GM04504 (cell line): ENCODE results near the gene RASD2.

Experiments used
- DNase-seq: peaks from one replicate; pipeline ENCODE4 v3.0.0-alpha.2; 2012; ENCODE audit warnings: low read depth

Gene RASD2

DNA sequence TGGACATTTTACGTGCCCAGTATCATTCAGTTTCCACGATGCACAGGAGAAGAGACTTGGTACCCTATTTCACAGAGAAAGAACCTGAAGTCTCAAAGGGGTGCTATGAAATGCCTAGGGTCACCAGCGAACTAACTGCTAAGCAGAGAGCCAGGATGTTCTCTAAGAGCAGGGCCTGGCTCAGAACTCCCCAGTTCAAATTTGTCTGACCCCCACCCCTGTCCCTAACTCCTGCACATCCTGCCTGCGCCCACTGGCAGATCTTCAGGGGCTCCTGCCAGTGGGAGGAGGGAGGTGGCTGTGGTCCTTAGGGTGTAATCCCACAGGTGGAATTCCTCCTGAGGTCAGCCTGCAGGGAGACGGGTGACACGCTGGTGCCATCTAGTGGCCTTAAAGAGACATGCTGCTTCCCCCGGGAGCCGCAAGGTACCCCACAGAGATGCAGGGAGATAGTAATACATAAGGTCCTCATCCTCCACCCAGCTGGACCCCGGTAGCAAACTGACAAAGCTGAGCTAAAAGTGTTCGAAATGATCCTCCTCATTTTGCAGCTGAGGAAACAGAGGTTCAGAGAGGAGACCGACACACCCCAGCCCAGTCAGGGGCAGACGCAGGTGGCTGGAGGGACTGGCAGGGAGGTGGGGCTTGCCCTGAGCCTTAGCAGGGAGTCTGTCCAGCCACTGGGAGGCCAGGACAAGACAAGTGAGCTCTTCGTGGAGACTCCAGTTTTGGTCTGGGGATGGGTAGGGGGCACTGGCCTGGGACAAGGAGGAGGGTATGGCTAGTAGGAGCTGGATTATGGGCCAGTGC is 42.4 kb downstream of the RASD2 start:
- DNase-seq, result no peak

DNA sequence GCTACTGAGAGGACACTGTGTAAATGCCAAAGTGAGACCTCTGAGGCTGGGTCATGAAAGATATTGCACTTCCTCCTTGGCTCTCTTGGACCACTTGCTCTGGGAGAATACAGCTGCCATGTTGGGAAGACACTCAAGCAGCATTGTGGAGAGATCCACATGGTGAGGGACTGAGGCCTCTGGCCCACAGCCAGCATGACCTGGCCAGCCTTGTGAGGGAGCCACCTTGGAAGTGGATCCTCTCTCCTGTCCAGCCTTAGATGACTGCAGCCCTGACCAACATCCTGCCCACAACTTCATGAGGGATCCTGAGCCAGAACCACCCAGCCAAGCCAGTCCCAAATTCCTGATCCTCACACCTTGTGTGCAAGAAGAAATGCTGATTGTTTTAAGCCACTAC is 46.1 kb downstream of the RASD2 start:
- DNase-seq, result no peak

DNA sequence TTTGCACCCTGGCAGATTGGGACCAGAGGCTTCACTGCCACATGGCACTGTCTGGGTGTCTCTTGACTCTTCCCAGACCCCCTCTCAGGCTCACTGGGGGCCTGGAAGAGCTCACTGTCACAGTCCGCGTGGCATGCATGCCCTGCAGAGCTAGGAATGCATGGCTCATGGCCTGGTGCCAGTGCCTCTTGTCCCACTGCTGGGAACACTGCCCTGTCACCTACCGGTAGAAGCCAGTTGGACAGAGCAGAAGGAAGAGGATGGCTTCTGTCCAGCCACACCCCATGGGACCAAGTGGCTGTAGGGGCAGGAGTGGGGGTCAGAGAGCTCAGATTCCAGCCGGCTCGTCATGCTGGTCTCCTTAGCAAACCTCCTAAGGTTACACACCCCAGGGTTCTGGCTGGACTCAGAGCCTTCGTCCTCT is 46.8 kb downstream of the RASD2 start:
- no peak for DNase-seq

DNA sequence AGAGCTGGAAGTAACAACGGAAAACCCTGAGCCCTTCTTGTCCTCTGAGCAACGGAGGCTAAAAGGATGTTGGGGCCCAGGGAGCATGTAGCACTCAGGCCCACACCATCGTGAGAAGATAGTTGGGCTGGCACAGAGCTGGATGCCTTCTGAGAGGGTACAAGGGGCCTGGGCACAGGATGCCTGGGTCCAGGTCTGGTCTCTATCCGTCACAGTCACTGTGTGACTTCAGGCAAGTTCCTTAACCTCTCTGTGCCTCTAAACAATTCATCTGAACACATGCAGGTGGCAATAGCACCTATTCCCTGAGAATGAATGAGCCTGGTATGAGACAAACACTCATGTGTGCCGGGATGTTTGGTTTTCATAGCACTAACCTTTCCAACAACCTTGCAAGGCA is 47.3 kb downstream of the RASD2 start:
- no peak for DNase-seq

DNA sequence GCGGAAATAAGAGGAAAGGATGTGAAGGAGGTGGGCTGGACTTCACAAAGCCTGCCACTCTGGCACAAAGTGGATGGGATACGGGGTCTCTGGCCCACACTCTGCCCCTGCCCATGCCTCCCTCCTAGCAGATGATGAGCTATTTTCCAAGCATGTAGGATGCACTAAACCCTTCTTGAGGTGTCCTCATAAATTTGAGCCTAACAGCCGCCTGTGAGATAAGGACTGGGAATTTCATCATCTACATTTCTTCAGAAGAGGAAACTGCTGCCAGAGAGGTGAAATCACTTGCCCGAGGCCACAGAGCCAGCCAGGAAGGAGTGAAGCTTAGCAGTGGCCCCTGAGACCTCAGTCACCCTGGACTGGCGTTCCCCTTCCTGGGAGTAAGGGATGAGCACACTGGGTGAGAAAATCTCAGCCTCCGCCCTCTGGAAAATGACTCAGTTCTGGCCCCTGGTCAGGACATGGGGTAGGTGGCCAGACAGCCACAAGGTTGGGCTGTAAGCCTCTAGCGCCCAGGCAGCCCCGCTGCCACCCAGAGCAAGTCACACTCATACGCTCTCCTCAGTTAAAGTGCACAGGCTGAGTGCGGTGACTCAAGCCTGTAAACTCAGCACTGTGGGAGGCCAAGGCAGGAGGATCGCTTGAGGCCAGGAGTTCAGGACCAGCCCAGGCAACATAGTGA is 48.6 kb downstream of the RASD2 start:
- peak; percentile 95 for DNase-seq

DNA sequence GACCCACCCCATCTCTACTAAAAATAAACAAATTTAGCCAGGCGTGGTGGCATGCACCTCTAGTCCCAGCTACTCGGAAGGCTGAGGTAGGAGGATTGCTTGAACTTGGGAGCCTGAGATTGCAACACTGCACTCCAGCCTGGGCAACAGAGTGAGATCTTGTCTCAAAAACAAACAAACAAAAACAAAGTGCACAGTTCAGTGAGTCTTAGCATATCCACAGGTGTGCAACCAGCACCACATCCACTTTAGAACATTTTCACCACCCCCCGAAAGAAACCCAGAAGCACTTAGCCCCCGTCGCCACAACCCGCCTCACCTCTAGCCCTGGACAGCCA is 49.1 kb downstream of the RASD2 start:
- no peak for DNase-seq

DNA sequence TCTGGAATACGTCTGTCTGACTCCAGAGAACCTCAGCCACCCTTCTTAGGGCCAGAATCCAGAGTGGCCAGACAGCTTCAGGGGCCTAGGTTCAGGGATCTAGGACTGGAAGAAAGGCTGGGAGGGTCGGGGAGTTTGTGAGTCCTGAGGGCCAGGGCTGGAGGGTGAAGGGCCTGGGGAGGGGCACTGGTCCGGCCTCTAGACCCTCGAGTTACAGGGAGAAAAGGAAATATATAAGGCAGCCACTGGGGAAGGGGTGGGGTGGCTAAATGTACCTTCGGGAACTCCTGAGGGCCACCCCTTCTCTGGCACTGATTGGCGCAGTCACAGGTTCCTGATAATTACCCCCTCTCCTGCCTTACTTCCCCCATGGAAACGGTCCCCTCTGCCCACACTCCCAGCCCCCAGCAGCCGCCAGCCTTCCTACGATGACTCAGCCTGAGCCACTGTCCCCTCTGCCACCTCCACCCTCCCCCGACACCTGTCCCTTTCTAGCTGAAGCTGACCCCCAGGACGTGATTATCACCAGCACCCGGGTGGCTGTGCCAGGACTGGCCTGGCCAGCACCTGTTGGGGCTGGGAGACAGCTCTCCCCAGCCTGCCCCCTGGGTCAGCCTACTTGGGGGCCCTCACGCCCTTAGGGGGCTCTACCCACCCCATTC is 50.1 kb downstream of the RASD2 start:
- no peak for DNase-seq

DNA sequence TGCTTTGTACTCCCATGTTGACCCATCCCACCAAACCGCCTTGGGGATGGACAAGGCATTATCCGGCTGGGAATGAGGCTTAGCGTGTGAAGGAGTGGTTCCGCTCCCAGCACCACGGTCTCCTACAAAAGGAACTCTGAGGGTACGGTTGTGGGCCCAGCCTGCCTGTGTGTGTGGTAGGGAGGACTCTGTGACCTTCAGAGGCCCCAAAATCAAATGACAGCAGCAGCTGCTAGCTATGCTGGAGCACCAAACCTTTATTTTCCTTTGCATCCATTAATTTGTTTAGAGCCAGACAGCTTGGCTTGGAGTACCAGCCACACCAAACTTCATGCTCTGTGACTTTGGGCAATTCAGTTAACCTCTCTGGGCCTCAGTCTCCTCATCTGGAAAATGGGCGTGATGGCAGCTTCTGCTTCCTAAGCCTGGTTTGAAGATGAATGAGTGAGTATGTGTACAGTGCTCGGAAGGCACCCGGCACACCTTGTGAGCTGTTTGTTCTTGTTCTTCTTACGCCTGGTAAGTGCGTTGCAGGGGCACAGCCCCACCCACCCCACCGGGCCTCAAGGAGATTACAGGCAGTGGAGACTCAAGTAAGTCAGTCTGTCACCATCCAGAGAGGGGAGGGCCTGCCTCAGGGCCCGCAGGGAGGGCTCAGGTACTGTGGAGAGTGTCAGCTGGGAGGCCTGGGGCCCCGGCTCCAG is 51.2 kb downstream of the RASD2 start:
- DNase-seq, result no peak

DNA sequence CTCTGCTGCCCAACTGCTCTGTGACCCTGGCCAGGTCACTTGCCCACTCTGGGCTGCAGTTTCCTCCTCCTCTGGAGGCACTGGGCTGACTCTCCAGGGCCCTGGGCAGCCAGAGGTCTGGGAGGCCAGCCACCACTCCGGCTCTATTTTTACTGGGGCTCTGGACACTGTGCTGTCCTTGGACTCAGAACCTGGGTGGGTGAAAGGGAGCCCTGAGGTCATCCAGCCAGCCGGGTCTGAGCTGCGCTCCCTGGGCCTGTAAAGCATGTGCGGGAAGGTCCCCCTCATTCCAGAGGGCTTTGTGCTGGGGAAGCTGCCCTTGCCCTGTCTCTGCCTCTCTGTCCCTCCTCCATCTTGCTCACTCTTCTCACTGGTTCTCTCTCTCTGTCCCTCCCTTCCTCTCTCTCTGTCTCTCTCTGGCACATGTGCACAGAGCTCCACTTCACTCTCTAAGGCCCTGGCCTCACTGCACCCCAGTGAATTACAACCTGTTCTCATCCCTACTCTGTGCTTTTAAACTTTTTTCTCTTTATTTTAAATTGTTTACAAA is 51.9 kb downstream of the RASD2 start:
- no peak for DNase-seq

DNA sequence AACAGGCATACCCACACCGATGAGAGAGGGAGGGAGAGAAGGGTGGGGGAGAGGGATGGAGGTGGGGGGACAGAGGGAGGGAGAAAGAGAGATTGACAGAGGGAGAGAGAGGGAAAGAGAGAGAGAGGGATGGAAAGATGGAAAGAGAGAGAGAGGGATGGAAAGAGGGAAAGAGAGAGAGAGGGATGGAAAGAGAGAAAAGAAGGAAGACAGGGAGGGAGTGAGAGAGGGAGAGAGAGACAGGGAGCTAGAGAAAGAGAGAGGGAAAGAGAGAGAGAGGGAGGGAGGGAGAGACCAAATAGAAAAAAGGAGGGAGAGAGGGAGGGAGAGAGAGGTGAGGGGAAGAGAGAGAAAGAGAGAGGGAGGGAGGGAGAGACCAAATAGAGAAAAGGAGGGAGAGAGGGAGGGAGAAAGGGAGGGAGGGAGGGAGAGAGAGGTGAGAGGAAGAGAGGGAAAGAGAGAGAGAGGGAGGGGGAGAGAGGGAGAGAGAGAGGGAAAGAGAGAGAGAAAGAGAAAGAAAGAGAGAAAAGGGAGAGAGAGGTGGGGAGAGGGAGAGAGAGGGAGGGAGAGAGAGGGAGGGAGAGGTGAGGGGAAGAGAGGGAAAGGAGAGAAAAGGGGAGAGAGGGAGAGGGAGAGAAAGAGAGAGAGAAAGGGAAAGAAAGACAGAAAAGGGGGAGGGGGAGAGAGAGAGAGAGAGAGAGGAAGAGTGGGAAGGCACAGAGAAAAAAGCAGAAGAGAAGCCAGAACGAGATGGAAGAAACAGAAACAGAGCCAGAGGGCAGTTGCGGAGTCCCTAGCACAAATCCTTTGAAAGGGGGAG is 52.6 kb downstream of the RASD2 start:
- no peak for DNase-seq

DNA sequence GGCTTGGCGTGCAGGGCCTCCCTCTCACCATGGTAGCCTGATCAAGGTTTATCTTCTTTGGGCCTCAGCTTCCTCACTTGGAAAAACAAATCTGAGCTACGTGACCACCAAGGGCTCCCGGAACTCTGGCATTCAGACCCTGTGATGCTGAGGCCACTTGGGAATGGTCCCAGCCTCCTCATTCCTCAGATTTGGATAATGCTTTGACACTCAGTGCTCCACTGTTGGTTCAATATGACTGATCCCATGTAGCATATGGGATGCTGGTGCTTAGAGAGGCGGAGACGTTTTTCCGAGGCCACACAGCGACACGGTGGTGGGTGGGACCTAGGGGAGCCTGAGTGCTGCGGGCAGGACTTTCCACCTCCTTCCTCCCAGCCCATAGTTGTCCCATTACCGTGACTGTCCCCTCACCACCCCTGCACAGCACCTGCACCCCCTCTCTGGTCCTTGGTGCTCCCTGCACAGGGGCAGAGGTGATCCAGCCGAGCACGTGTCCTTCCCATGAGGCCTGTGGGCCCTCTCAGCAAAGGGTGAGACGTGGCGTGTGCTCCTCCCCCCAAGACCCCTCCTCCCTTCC is 53.4 kb downstream of the RASD2 start:
- DNase-seq, result no peak

DNA sequence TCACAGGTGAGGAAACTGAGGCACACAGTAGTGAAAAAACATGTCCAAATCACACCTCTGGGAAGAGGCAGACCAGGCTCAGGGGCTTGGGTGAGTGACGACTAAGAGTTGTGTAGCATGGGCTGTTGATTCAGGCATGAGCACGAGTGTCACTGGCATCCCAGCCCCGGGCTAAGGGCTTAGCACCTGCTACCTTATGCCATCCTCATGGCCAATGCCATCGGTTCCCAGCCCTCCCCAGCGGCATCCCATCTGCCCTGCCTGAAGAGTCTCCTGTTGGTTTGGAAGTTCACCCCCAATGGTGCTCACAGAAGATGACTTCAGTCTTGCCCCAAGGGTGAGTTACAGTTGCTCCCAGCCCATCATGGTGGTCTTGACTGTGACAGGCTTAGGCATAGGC is 54.1 kb downstream of the RASD2 start:
- DNase-seq, result no peak

DNA sequence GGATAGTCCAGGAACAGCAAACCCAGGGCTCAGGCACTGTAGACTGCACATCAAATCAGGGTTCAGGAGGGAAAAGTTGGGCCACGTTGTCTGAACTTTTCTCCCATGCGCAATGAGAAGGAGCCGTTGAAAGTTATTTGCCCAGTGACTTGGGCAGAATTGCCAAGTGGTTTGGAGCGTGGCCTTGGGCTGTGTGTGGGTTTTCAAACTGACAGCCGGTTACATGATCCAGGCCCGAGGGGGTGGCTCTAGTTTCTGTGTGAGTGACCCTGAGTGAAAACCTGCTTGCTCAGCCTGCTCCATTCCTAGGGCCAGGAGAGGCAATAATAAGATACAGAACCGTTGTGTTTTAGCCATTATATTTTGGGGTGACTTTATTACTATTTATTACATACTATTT is 56.2 kb downstream of the RASD2 start:
- DNase-seq, result no peak

DNA sequence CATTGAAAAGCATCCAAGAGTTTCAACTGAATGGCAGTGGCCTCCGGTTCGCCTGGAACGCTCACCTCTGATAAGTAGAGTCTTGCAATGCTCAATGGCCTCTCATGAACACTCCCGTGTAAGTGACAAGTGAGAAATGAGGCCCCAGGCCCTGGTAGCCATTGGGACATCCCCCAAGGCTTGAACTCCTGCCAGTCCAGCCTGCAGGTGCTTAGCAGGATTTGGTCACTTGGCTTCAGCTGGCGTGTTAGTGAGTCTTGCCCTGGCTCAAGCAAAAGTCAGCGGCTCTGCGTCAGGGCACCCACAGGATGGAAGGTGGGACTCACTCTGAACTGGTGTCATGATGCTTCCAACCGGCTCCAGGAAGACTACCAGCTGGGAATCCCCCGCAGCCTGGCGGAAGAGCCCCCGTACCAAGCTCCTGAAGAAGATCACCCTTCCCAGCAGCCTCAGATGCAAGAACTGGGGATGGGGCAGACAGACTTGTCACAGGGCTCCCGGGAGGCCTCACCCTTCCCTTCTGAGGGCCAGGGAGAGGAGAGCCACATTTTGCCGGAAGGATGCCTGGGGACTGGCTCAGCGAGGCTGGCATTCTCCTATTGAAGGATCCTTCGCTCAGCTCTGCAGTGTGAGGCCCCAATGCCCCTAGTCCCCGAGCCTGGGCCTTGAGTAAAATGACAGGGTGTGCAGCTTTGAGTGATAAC is 57.2 kb downstream of the RASD2 start:
- DNase-seq, result no peak

DNA sequence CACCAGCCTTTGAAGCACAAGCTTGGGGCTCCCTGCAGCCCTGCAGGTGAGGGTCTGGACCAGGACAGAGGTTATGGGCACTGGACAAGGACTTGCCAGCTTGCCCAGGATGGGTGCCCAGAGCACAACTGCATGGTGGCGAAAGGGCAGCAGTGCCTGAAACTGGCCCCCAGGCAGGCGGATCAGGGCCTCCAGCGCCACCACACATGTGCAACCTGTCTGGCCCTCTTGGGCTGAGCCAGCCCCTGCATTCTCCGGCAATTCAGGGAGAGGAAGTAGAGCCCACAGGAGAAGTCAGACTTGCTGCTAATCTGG is 57.7 kb downstream of the RASD2 start:
- no peak for DNase-seq

DNA sequence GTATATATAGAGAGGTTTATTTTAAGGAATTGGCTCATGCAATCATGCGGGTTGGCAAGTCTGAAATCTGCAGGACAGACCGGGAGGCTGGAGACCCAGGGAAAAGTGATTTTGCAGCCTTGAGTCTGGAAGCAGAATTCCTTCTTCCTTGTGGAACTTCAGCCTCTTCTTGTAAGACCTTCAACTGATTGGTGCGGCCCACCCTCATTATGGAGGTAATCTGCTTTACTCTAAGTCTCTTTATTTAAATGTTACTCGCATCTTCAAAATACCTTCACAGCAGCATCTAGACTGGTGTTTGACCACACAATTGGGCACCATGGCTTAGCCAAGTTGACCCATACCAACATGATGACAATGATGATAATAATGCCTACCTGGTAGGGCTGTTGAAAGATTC is 58.7 kb downstream of the RASD2 start:
- DNase-seq, result no peak

DNA sequence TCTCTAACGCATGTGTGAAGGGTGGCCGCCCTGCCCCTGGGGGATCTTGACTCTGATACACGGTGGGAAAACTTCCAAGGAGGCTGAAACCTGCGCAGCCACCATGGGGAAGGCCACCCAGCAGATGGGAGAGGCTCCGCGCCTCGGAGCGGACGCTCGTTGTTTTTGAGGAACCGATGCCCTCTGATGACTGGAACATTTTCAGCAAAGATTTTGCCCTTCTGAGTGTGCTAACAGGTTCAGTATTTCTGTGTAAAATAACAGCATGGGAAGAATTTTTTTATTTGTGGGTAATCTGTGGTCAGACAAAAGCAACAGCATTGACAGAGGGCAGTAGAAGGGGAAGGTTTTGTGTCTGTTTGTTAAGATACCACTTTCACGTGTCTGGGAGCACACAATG is 59.8 kb downstream of the RASD2 start:
- no peak for DNase-seq

DNA sequence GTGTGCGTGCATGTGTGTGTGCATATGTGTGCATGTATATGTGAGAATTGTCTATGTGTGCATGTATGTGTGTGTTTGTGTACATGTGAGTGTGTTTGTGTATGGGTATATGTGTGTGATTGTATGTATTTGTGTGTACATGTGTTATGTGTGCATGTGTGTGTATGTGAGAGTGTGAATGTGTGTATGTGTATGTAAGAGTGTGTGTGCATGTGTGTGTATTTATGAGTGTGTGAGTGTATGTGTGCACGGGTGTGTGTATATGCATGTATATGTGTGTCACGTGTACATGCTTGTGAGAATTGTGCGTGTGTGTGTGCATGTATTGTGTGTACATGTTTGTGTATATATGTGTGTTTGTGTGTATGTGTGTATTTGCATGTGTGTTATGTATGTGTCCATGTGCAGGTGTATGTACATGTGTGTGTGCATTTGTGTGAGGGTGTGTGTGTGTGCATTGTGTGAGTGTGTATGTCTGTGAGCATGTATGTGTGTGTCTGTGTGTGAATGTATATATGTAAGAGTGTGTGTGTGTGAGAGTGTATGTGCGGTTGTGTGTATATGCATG is 60.5 kb downstream of the RASD2 start:
- DNase-seq, result no peak

DNA sequence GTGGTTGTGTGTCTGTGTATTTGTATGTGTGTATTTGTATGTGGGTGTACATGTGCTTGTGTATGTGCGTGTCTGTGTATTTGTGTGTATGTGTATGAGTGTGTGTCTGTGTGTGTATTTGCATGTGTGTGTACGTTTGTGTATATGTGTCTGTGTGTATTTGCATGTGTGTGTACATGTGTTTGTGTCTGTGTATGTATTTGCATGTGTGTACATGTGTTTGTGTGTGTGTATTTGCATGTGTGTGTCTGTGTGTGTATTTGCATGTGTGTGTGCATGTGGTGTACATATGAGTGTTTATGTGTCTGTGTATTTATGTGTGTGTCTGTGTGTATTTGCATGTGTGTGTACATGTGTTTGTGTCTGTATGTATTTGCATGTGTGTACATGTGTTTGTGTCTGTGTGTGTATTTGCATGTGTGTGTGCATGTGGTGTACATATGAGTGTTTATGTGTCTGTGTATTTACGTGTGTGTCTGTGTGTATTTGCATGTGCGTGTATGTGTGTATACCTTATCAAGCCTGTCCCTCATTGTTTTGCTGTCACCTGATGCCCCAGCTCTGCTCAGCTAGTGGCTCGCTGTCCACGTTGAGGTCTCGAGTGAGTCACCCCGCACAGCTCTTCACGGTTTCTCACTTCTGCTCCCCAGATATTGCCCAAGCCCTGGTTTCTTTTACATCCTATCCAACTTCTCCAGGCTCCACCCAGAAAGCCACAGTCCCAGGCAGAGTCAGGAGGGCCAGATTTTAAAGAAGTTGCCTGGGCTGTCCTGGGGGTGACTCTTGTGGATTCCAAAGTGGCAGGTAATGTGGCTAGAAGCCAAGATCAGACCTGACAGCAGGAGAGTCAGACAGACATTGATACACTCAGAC is 61.3 kb downstream of the RASD2 start:
- DNase-seq, result peak; percentile 69
